Psoas muscle (tissue), 8 donors: ENCODE data around the gene CADPS. TPM values are rescaled to one million over a fixed set of nuclear protein-coding genes. Genes with fewer than 3 reads are reported as not detected.
"Not testable (repeated sequence)": the region's sequence is repeated elsewhere in the genome, so short reads cannot be mapped to it uniquely, and the experiment has no call there.

ENCODE experiments used
- ATAC-seq, 4 donors: fragments of 200-7000 bp; cut with Tn5 transposase; one replicate each; pipeline ENCODE4 v1.9.1; 2020; ENCODE audit warnings: moderate library complexity in 3 of 4, mild to moderate bottlenecking in 2 of 4
- DNase-seq, 2 donors: peaks; one replicate each; pipeline ENCODE4 v3.0.0-alpha.2; 2020
- H3K27ac ChIP-seq: fragments of 200-600 bp; one replicate; pipeline ENCODE4 v1.8.0; 2022
- H3K27me3 ChIP-seq, 3 donors: fragments of 200-600 bp in 1 of 3; one replicate each; pipeline versions ENCODE4 v1.6.1 to v1.8.0; 2013 to 2022; ENCODE audit warnings: low read length in 2 of 3, mild to moderate bottlenecking in 2 of 3, moderate library complexity in 1 of 3; ENCODE audit not compliant: insufficient read depth in 3 of 3
- H3K36me3 ChIP-seq, 2 donors: fragments of 200-600 bp in 1 of 2; one replicate each; pipeline versions ENCODE4 v1.6.1 to v1.8.0; 2013 to 2022; ENCODE audit warnings: low read depth in 1 of 2, mild to moderate bottlenecking in 1 of 2, moderate library complexity in 1 of 2; ENCODE audit not compliant: insufficient read depth in 1 of 2
- H3K4me1 ChIP-seq: fragments of 200-600 bp; one replicate; pipeline ENCODE4 v1.8.0; 2022
- H3K4me3 ChIP-seq: fragments of 200-600 bp; one replicate; pipeline ENCODE4 v1.8.0; 2022; ENCODE audit warnings: mild to moderate bottlenecking
- H3K9me3 ChIP-seq: fragments of 200-600 bp; one replicate; pipeline ENCODE4 v1.8.0; 2022
- WGBS, 3 donors: extraction: QIAGEN DNeasy Blood & Tissue Kit; methylation state at CpG; one replicate each; pipeline versions ENCODE4 v1.1.6 to v1.1.7; 2013; 5-methylcytosine and 5-hydroxymethylcytosine counted together
- intact Hi-C, 2 donors: fragments of 100-400 bp; cut with DNase I; formaldehyde crosslinking; loops; one replicate each; pipeline versions ENCODE4 v1.11.0 to v1.14.2; 2022
- polyA plus RNA-seq, 3 donors: library from polyadenylated mRNA; stranded (reverse); fragments of 200-250 nt; gene quantifications; one replicate each; pipeline ENCODE4 v1.2.3, GENCODE V29; 2013
- total RNA-seq, 4 donors: library from RNA; stranded (reverse); fragmentation: NEBNext Ultra II Directional in 2 of 4; extraction: Animal tissue kit (Norgen Biotek cat#: 25700) in 2 of 4; gene quantifications; one replicate each; pipeline versions ENCODE4 v1.2.1 to v1.2.4, GENCODE V29; 2021 to 2023
- TF ChIP-seq, protein P1 (sequence below): fragments of 200-600 bp; IDR thresholded peaks from one replicate; pipeline ENCODE4 v1.8.0; 2022; ENCODE audit warnings: antibody characterized with exemption
- donor health status: healthy with polysubstance abuse.
- donor health status: DM: no; HTN: no; CAD: no; lungs with moderate emphysema.
- donor health status: Bipolar disorder and iron deficiency.
- donor health status: healthy.
- donor health status: DM: yes; HTN: yes; CAD: no.
- donor health status: DM: no; HTN: no; CAD: no.
- donor health status: DM: no; HTN: no; CAD: no.
- donor health status: DM: yes; HTN: yes; CAD: no.

The CADPS gene
- total and polyA plus RNA-seq, 7 donors = 0.01 to 0.07 (median 0.04) TPM; not detected in 4

DNA sequence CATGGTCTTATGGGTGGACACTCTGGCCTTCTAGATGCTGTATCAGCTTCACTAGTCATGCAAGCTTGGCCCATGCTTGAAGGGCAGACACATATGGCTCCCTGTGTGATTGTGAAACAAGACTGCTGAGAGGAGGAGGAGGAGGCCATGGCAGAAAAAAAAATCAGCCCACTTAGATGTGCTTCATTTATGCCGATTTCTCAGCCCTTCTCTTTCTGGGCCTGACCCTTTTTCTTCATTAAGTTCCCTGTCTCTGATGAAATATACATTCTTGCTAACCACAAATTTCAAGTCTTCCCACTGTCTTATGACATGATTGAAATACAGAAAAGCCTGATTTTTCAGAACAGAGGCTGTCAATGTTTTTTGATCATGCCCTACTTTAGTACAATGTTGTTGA is 288.9 kb downstream of the CADPS start:
- Histone ChIP-seq H3K9me3 (no peaks in the 10 kb centered on the region), H3K27ac (no peak overlapping the region), H3K36me3 (no peaks in the 10 kb centered on the region), H3K4me1 (no peaks in the 10 kb centered on the region), H3K27me3 (no peaks in the 10 kb centered on the region), H3K4me3 (no peak overlapping the region)
- no peak for DNase-seq
- intact Hi-C loops = no loop called here
- 65 to 77% (median 69%) methylated on average over 1 of the region's 1 CpG for WGBS, 3 donors
- TF ChIP-seq, protein P1, sequence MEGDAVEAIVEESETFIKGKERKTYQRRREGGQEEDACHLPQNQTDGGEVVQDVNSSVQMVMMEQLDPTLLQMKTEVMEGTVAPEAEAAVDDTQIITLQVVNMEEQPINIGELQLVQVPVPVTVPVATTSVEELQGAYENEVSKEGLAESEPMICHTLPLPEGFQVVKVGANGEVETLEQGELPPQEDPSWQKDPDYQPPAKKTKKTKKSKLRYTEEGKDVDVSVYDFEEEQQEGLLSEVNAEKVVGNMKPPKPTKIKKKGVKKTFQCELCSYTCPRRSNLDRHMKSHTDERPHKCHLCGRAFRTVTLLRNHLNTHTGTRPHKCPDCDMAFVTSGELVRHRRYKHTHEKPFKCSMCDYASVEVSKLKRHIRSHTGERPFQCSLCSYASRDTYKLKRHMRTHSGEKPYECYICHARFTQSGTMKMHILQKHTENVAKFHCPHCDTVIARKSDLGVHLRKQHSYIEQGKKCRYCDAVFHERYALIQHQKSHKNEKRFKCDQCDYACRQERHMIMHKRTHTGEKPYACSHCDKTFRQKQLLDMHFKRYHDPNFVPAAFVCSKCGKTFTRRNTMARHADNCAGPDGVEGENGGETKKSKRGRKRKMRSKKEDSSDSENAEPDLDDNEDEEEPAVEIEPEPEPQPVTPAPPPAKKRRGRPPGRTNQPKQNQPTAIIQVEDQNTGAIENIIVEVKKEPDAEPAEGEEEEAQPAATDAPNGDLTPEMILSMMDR = no peak
- ATAC-seq = no peak

DNA sequence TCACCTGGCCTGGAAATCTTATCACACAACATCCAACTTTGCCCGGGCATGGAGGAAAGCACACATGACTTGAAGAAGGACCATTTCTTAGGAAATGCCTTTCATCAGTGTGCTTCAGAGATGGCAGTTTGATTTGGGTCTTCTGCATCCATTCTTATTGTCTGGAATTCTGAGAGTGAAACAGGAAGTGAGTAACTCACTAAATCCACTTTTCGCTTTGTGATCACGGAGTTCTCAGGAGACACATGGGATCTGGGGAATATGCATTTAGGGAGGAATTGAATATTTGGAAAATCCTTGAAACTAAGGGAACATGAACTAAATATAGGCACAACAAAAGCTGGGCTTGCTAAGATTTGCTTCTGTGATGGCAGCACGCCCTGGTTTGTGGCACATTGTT is 289.4 kb downstream of the CADPS start:
- ATAC-seq (no peak), DNase-seq (no peak)
- Histone ChIP-seq H3K36me3 (no peaks in the 10 kb centered on the region), H3K27ac (no peak overlapping the region), H3K4me1 (no peaks in the 10 kb centered on the region), H3K9me3 (no peaks in the 10 kb centered on the region), H3K4me3 (no peak overlapping the region), H3K27me3 (no peaks in the 10 kb centered on the region)
- TF ChIP-seq, protein P1 = no peak
- intact Hi-C loops = no loop called here
- WGBS, 3 donors = 54 to 69% (median 60%) methylated on average over 4 of the region's 4 CpGs

DNA sequence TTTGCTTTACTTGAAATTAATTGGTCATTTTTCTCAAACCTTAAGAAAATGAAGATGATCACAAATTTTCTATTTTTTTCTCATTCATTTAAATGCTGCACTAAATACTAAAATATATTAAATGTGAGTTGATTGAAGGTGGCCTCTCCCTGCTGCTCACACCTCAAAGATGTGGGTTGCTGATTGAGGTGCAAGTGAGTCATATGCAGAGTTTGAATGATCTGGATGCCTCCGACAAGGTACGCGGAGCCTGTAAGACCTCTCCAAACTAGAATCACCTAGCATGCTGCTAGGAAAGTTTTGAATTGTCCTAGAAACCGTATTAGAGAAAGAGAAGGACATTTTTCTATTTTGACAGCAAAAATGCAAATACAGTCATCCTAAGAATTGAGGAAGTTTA is 290.6 kb downstream of the CADPS start:
- ATAC-seq (no peak), DNase-seq (no peak)
- 85 to 89% (median 87%) methylated on average over 4 of the region's 4 CpGs for WGBS, 3 donors
- Histone ChIP-seq H3K9me3 (no peaks in the 10 kb centered on the region), H3K27ac (no peak overlapping the region), H3K36me3 (no peaks in the 10 kb centered on the region), H3K4me1 (no peaks in the 10 kb centered on the region), H3K4me3 (no peak overlapping the region), H3K27me3 (no peaks in the 10 kb centered on the region)
- TF ChIP-seq, protein P1 = no peak
- intact Hi-C loops = no loop called here

DNA sequence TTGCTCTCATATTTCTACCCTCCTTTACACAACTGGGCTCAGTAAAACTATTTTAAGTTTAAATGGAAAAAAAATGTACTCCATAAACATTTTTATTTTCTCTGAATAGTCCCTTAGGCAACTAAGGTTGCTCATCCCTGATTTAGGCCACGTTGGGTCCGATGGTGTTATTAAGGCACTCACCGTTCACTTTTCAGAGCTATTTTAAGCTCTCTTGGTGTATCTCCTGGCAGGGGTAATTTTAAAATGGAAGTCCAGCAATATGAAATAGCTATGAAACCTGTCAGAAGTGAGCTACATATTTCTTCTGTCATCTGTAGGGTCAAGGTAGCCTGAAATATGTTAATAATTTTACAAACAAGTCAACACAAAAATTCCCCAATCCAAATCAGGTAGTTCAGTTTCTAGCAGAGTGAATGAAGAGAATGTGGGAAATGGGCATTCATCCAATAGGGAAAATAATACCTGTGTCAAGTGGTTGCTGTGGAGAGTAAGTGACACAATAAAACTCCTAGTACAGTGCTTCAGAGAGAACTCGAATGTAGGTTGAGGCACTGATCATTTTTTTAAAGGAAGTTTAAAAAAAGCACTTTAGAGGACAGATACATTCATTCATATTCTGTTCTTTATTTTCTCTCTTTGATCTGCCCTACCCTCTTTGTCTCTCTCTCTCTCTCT is 292.6 kb downstream of the CADPS start:
- 15 to 35% (median 25%) methylated on average over 4 of the region's 4 CpGs for WGBS, 3 donors
- TF ChIP-seq, protein P1 = no peak
- intact Hi-C loops = no loop called here
- DNase-seq (no peak), ATAC-seq (no peak)
- Histone ChIP-seq H3K4me3 (no peak overlapping the region), H3K4me1 (no peaks in the 10 kb centered on the region), H3K27ac (no peak overlapping the region), H3K36me3 (no peaks in the 10 kb centered on the region), H3K9me3 (no peaks in the 10 kb centered on the region), H3K27me3 (no peaks in the 10 kb centered on the region)

DNA sequence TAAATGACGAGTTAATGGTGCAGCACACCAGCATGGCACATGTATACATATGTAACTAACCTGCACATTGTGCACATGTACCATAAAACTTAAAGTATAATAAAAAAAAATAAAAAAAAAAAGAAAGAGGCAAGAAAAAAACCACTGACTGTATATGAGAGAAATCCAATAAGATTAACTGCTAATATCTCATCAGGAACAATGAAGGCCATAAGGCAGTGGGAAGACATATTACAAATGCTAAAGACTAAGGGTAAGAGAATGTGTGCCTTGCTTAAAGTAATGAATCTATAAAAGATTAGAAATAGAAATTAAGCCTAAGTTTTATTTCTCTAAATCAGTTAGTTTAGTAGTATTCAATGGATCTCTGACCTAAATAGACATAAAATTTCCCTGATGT is 294.7 kb downstream of the CADPS start:
- DNase-seq, H3K9me3 ChIP-seq, H3K4me3 ChIP-seq, H3K36me3 ChIP-seq, H3K27ac ChIP-seq, H3K27me3 ChIP-seq, ATAC-seq, intact Hi-C loops, H3K4me1 ChIP-seq: not testable (repeated sequence)
- WGBS, 3 donors = 69 to 88% (median 74%) methylated on average over 1 of the region's 1 CpG
